ENCODE results near the gene GFER. TPM values are rescaled to one million over a fixed set of nuclear protein-coding genes. Genes with fewer than 3 reads are reported as not detected.

GFER gene
- total and polyA plus RNA-seq, 9 of the 15 experiments (the other 6 are each of a cell fraction or from before 2014, with no cell fraction given) = 4.3 to 53.7 (median 19.8) TPM

- POLR2A ChIA-PET = interaction anchor here (0.7 to 1.1 kb wide), 3 partner anchors 68 to 142 kb away, joined by 3 to 4 read pairs (median 3); partner anchors contain the start of genes RPS2 and TRAF7
- peaks cover 16 to 87% of the 10 kb centered on the region in 2 experiments for H3K4me1 ChIP-seq (replicated peaks in 1 of 2; ENCODE audit: control insufficient read depth in 2 of 2, insufficient read depth in 2 of 2, low read length in 2 of 2)
- TF ChIP-seq JUND (IDR thresholded peaks at IDR 0.05; ENCODE audit: borderline replicate concordance, low read depth, low read length) (peak; percentile 41; the same call in 1 of the 2 replicates), JUND (tag; IDR thresholded peaks at IDR 0.05; ENCODE audit: borderline replicate concordance, low read depth, low read length) (no peak; the same call in 2 of the 3 replicates), RBFOX2 (IDR thresholded peaks at IDR 0.05; ENCODE audit: low read depth, low read length) (peak; percentile 64), ZNF217 (CRISPR knock-in tag; IDR thresholded peaks at IDR 0.05) (no peak), POLR2G (IDR thresholded peaks at IDR 0.05; ENCODE audit: low read depth, low read length) (peak; percentile 71), FOXA3 (CRISPR knock-in tag; conservative IDR thresholded peaks at IDR 0.05 in 1 of 2, IDR thresholded peaks at IDR 0.05 in 1 of 2) (peak in 1 of 2 experiments; percentile 12; a peak in 1 of 4 replicates), ZFX (CRISPR knock-in tag; IDR thresholded peaks at IDR 0.05) (peak; percentile 66), ZBTB1 (CRISPR knock-in tag; IDR thresholded peaks at IDR 0.05; ENCODE audit: borderline replicate concordance, low read depth) (0 out of 2 replicates have a peak, but pooled peaks have one; percentile 27), PHF8 (IDR thresholded peaks at IDR 0.05; ENCODE audit: borderline replicate concordance, low read length) (peak; percentile 19; the same call in 1 of the 2 replicates), VEZF1 (CRISPR knock-in tag; IDR thresholded peaks at IDR 0.05) (peak; percentile 29; the same call in 1 of the 2 replicates), ZNF282 (CRISPR knock-in tag; IDR thresholded peaks at IDR 0.05) (0 out of 2 replicates have a peak, but pooled peaks have one; percentile 53), ARID4B (CRISPR knock-in tag; IDR thresholded peaks at IDR 0.05) (peak; percentile 31; the same call in 1 of the 2 replicates), ZNF316 (IDR thresholded peaks at IDR 0.05) (no peak), HNRNPL (IDR thresholded peaks at IDR 0.05; ENCODE audit: low read depth, low read length) (0 out of 2 replicates have a peak, but pooled peaks have one; percentile 52)
Observed at GRCh38 chr16:2033057-2033908, 49.3 kb downstream of the GFER start.

More at GRCh38 chr16:2033057-2033908, 49.3 kb downstream of the GFER start:
- Histone ChIP-seq H3K4me3 (peak overlapping the region; percentile 23; the same call in 1 of the 2 replicates), H4K20me1 (replicated peaks; ENCODE audit: control insufficient read depth, insufficient read depth, low read length) (no peaks in the 10 kb centered on the region), H3K4me2 (ENCODE audit: insufficient read depth, low read length) (peak overlapping the region; percentile 45), H3K27ac (ENCODE audit: extremely low read depth, low read depth, low read length) (peak overlapping the region; percentile 41; the same call in 2 of the 3 replicates), H3K79me2 (ENCODE audit: control insufficient read depth, insufficient read depth, low read length) (peaks cover 11% of the 10 kb centered on the region; the same call in 2 of the 3 replicates), H3K36me3 (ENCODE audit: control insufficient read depth, insufficient read depth, low read length) (peaks cover 16% of the 10 kb centered on the region; the same call in 1 of the 3 replicates), H3K9me1 (ENCODE audit: control insufficient read depth, insufficient read depth, low read length) (peaks cover 3% of the 10 kb centered on the region), H3K9ac (ENCODE audit: insufficient read depth in 1 of 2, low read depth in 2 of 2, low read length in 2 of 2) (peak overlapping the region; percentile 50 to 86; a peak in 3 of 4 replicates), H3K9me3 (replicated peaks; ENCODE audit: control insufficient read depth, insufficient read depth, low read depth, low read length) (no peaks in the 10 kb centered on the region), H2AFZ (ENCODE audit: low read depth, low read length) (no peak overlapping the region; the same call in 1 of the 2 replicates), H3K27me3 (ENCODE audit: control insufficient read depth in 2 of 2, insufficient read depth in 2 of 2, low read length in 2 of 2) (no peaks in the 10 kb centered on the region)
- peak; percentile 49 for ATAC-seq
- in situ Hi-C loops (cut with MboI) (no loop called here), intact Hi-C loops (cut with micrococcal nuclease) (no loop called here)
- peak; percentile 11 for FAIRE-seq
- WGBS (ENCODE audit: insufficient coverage, low coverage, missing lambda C conversion rate) = 38% methylated on average over 21 of the region's 37 CpGs
- CTCF ChIA-PET (ENCODE audit: low intra/inter-chr PET ratio) = no interaction called here
- no TSS peak for BruUV-seq (replicated peaks)
- peak; percentile 50 to 70 (median 65) for DNase-seq (ENCODE audit: extremely low read depth in 1 of 4, low spot score in 3 of 4)
